Activated gamma-delta T cell treated with anti-CD3 and anti-CD28 coated beads, Interleukin-2, amount 50 U/mL, for 16 hours (primary cell): Measurements from ENCODE around the gene TMEM8B.
A peak's percentile ranks its signal among the peaks of the same experiment; 100 is the strongest.

ENCODE experiments used
- DNase-seq: peaks from one replicate; pipeline ENCODE4 v3.0.0-alpha.2; 2020; ENCODE audit warnings: low read depth

The TMEM8B gene, protein sequence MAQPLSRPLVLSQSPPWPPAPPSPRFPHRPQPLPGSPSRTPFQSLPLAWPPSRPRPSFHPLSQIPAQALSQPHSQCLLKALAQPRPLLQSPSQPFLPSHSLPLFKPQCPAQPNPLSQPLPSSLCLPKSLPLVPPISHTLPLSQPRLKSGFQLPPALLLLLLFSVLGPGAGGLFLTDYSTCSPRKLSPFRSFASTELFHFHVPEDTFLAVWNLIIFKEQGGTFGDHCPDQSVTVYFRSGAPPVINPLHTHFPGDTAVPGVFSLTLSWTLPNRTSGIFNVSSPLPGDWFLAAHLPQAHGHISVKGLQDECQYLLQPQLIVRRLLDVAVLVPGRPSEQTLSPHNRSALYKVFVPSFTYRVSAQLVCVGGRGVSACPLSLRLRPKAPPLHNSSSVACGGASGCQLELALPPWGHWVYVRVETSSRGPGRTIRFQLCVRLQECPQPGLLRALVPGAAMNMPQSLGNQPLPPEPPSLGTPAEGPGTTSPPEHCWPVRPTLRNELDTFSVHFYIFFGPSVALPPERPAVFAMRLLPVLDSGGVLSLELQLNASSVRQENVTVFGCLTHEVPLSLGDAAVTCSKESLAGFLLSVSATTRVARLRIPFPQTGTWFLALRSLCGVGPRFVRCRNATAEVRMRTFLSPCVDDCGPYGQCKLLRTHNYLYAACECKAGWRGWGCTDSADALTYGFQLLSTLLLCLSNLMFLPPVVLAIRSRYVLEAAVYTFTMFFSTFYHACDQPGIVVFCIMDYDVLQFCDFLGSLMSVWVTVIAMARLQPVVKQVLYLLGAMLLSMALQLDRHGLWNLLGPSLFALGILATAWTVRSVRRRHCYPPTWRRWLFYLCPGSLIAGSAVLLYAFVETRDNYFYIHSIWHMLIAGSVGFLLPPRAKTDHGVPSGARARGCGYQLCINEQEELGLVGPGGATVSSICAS

DNA sequence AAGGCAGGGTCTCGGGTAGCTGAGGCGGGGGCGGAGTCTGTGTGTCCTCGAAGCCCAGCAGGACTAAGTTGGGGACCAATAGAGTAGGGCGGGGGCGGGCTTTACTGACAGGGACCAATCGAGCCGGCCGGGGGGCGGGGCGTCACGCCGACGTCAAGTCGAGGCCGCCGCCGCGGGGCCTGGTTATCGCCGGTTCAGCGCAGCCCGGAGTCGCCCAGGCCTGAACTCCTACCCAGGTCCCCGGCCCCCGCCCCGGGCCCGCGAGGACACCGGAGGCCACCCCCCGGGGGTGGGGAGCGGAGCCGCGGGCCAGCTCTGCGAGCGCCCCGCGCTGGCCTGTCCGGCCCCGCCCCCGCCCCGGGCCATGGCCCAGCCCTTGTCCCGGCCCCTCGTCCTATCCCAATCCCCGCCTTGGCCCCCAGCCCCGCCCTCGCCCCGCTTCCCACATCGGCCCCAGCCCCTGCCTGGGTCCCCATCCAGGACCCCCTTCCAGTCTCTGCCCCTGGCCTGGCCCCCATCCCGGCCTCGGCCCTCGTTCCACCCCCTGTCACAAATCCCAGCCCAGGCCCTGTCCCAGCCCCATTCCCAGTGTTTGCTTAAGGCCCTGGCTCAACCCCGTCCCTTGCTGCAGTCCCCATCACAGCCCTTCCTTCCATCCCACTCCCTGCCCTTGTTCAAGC lies at the start of gene TMEM8B:
TSS of gene TMEM8B (plus strand) at position 145 of the 680 bp plus-strand sequence. CDS start at position 365, 220 bp downstream.
- peak; percentile 93 for DNase-seq

DNA sequence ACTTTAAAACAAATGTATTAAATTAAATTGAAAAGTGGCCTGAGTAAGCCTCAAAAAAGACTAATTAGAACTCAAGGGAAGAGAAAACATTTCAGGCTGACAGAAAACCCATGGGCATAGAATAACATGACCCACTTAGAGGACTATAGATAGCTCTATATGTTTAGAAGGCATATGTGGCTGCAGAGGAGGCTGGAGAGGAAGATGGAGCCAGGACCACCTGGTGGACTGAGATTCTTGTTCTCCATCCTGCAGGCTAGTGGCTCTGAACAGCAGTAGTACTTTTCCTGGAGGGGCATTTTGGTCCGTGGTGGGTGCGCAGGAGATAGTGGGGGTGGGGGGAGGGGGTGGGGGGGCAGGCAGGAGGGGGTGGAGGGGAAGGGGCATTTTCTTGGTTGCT lies 48.0 kb upstream of the TMEM8B start:
- DNase-seq, result no peak

DNA sequence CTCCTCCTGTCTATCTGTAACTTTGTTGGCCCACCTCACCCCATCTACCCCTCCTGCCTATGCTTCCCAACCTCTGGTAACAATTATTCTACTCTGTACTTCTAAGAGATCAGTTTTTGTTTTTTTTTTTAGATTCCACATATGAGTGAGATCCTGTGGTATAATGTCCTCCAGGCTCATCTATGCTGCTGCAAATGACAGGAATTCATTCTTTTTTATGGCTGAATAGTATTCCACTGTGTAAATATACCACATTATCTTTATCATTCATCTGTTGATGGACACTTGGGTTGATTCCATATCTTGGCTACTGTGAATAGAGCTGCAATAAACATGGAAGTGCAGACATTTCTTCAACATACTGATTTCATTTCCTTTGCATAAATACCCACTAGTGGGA lies 45.6 kb upstream of the TMEM8B start:
- DNase-seq, result no peak

DNA sequence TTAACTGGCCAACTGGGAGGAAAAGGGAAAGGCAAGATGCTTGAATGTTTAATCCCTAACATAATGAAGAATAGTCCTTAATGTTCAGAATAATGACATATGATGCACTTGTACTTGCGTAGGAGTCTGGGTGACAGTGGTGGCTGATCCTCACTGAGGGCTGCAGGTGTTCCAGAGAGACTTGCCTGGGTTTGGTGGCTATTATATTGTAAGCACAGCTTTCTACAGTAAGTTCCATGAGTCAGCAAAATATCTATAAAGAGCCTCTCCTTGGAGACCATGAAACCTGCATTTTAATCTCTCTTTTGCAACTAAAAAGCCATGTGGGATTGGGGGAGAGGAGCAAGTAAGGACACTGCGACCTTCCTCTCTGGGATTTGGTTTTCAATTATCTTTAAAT lies 39.5 kb upstream of the TMEM8B start:
- no peak for DNase-seq

DNA sequence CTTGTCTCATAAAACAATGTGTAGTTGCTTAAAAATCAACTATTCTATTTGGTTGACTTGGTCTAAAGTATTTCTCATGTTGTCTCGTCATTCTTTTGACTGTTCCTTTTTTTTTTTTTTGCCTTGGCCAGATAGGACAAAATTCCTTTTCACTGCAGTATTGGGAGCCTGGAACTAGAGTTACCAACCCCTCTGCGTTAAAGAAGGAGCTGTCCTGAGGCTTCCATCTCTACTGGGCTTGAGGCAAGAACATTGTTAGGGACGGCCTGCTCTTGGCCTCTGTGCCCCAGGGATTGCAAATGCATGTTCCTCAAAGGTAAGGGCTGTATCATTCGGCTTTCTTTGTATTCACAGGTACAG lies 39.0 kb upstream of the TMEM8B start:
- DNase-seq, result no peak

DNA sequence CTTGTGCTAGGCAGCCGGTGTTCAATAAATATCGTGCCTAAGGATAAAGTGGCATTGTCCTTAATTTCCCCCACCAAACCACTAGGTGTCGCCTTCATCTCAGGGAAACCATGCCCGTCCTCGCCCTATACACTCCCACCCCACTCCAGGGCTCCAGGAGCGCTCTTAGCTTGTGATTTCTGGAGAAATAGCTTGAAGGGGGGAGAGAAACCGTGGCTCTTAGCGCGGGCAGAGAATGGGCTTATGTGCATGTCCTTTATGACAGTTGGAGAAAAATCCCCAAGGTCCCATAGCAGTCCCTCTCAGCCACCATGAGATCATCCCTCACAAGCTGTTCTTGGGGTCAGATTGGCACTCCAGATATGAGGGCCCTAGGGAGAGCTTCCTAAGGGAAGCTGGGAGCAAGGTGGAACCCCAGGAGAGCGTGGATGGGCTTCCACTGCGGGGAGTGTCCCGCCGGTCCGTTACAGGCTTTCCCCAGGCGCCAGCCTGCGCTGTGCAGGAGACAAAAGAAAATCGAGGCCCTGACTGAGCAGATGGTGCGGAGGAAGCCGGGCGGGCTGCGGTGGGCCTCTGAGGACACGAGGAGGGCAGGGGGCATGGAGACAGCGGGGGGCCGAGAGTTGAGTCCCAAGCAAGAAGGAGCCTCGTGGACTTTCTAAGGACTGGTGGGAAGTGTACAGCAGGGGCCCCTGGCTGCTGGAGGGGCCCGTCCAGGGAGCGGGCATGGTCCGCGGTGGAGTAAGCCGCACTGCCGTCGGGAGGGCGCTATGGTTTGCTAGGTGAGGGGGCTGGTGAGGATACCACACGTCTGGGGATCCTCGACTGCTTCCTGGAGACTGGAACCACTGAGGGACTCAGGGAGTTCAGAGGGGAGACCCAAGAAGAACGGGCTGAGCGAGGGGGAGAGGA lies 38.4 kb upstream of the TMEM8B start:
- DNase-seq, result peak; percentile 26

DNA sequence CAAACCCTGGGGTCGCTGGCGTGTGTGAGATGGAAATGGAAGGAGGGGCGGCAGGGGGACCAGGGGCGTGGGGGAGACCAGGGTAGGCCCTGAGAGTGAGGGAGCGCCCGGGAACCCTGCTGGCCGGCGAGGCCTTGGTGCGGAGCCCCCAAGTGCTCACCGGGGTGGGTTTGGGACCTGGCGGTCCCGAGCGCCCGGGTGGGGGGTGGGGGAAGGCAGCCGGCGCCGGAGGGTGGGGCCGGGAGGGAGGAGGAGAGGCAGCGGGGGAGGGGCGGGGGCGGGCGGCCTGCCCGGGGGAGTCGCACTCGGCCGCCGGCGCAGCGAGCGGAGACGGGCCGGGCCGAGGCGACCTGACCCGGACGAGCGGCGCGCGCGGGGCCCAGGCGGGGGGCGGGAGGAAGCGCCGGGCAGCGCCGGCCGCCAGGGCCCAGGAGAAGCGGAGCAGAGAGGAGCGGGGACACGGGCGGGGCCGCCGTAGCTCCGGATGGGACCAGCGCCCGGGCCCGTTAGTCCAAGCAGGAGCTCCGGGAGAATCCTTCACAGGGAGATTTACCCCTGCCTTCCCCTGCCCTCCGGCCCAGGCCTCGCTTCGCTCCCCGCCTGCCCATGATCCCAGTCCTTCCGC lies 37.6 kb upstream of the TMEM8B start, which contains the start of gene NPR2:
TSS of gene NPR2 (plus strand) at position 295 of the 625 bp plus-strand sequence. CDS start 818 bp downstream, outside the sequence.
- no peak for DNase-seq

DNA sequence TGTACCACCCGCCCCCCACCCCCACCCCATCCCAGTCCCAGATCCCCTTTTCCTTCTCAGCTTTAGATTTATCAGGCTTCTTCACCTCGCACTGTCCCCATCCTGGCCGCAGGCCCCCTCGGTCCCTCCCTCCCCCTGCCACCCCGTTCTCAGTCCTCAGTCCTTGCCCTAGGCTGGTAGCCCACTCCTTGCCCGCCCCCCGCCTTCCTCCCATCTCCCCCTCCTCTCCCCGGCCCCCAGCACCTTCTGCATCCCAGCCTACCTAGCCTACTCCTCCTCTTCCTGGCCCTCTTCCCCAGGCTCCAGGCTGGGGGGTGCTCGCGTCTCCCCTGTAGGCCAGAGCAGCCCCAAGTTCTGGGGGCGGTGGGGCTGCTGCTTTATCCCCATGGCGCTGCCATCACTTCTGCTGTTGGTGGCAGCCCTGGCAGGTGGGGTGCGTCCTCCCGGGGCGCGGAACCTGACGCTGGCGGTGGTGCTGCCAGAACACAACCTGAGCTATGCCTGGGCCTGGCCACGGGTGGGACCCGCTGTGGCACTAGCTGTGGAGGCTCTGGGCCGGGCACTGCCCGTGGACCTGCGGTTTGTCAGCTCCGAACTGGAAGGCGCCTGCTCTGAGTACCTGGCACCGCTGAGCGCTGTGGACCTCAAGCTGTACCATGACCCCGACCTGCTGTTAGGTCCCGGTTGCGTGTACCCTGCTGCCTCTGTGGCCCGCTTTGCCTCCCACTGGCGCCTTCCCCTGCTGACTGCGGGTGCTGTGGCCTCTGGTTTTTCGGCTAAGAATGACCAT lies 36.8 kb upstream of the TMEM8B start:
- DNase-seq, result no peak

DNA sequence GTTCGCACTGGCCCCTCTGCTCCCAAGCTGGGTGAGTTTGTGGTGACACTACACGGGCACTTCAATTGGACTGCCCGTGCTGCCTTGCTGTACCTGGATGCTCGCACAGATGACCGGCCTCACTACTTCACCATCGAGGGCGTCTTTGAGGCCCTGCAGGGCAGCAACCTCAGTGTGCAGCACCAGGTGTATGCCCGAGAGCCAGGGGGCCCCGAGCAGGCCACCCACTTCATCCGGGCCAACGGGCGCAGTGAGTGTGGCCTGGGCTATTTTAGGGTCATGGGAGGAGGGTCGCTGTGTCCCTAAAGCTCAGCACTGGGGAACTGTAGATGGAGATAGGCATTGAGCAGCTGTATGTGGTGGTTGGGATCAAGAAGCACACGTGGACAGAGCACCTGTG lies 36.2 kb upstream of the TMEM8B start:
- no peak for DNase-seq

DNA sequence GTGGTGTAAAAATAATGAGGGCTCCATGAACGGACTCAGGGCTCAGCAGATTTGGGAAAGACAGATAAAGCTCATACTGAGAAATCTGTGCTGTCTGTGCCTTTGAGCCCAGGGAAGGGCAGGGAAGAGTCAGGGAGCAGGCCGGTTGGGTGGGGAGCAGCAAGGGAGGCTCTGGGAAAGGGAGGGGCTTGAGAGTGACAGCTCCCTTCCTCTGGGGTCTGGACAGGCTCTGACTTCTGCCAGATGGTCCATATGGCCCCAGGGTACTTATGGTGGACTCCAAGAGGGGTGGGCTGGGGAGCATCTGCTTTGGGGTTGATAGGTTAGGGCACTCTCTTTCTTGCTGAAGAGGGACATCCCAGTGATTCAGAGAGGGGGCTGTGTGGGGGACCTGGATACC lies 35.6 kb upstream of the TMEM8B start:
- DNase-seq, result no peak

DNA sequence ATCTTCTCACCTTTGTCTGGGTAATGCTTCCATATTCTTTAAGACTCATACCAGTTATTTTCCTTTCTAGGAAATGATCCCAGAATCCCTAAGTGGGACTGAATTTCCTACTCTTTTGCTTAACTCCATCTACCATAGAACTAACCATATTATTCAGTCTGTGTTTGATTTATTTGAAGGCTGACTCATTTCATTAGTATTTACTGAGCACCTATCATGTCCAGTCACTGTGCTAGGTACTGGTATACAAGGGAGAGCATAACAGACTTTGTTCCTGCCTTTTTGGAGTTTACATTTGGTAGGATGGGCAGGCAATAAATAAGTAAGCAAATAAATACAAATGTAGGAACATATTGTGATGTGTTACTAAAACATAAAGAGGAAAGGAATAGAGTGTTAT lies 33.3 kb upstream of the TMEM8B start:
- DNase-seq, result no peak

DNA sequence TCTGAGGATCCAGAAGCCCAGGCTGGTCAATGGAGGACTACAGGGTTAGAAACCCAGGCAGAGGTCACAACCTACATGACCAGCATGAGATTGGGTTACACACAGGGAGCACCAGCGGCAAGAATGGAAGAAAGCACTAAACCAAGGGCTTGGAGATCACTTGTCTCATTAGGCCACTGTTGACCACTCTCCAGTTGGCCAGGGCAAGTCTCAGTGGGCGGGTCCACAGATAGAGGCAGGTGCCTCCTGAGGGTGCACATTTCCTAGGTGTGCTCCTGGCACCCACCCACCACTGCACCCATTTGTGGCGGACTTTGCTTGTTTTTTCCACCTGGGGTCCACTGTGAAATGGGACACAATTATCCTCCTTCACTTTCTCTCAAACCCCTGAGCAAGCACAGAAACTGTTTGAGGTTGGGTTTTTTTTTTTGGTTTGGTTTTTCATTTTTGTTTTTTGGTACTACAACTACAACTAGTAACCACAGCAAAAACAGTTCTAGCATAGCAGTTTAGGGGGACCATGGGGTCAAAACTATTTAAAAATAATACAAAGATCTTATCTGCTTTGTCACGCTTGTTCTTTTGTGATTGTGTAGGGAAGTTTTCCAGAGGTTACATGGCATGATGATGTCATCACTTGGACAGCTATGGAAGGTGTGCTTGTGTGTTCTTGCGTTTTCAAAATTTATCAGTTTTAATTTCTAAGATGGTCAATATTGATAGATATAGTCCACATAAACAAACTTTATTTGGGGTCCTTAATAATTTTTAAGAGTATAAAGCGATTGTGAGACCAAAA lies 31.5 kb upstream of the TMEM8B start:
- DNase-seq, result no peak

DNA sequence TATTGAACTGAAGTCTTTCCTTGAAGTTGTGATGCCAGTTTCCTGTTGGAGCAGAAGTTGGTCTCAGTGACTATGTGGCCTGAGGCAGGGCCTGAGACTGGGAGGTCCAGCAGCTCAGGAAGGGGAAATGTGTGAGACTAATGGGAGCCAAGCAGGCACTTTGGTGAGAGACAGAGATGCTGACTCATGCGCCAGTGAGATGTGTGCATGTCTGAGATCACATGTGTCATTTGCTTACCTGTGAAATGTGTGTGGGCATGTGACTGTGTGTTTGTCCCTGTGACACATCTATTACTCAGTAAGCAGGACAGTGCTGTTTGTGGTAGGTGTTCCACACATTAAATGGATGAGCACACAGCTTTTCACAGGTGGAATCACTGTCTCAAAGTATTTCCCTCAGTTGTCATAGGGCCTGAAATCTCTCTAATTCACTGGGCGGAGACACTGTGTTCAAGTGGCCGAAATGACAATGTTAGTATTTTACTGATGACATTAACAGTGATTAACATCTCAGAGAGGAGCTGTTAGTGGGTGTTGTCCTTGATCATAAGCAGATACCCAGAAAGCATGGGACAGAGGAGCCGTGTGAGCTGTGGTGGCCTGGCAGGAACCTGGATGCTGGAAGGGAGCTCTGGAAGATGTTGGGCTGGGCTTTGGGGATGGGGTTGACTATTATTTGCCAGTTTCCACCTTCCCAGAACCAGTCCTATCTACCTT lies 30.2 kb upstream of the TMEM8B start:
- DNase-seq, result no peak

DNA sequence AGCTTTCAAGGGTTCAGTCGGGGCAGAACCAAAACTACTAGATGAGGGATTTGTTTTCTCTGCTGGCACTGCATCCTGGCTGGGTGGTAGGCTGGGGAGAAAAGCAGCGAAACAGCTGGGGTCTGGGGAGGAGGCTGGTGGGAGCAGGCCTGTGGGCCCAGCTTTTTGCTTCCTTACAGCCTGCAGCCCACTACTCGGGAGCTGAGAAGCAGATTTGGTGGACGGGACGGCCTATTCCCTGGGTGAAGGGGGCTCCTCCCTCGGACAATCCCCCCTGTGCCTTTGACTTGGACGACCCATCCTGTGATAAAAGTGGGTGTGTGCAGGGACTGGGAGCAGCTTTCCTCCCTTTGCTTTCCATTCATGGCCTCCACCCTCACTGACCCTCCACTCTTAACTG lies 28.5 kb upstream of the TMEM8B start:
- DNase-seq, result no peak

DNA sequence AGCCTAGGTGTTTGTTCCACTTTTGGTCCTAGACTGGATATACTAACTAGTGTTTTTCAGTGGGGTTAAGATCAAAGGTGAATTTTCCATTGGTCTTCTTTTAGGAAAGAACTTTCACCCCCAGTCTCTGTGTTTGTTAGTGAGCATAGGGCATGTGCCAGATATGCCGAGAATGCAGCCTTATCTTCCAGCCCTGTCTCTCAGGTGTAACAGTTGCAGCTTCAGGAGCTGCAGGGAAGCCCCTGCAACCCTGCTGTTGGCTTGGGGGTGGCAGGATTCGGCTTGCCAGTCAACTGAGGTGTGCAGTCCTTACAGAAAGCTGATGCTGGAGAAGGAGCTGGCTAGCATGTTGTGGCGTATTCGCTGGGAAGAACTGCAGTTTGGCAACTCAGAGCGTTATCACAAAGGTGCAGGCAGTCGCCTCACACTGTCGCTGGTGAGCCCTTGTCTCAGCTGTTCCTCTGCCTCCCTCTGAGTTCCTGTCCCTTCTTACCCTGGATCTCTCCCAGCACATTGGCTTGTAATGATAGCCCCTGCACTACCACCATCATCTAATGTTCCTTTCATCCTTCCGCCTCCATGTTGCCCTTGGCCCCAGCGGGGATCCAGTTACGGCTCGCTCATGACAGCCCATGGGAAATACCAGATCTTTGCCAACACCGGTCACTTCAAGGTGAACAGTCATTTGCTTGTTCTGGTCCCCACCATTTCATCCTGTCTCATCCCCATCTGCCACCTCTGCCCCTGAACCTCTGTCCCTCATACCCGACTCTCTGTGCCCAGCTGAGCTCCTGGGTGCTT lies 27.5 kb upstream of the TMEM8B start:
- DNase-seq, result no peak

DNA sequence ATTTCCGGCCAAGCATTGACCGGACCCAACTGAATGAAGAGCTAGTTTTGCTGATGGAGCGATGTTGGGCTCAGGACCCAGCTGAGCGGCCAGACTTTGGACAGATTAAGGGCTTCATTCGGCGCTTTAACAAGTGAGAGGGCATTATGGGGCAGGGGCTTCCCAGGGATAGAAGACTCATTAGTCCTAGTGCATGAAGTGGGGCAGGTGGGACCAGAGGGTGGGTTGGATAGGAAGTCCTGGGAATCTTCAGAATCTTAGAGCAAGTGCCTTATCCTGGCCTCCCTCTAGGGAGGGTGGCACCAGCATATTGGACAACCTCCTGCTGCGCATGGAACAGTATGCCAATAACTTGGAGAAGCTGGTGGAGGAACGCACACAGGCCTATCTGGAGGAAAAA lies 22.9 kb upstream of the TMEM8B start:
- no peak for DNase-seq

DNA sequence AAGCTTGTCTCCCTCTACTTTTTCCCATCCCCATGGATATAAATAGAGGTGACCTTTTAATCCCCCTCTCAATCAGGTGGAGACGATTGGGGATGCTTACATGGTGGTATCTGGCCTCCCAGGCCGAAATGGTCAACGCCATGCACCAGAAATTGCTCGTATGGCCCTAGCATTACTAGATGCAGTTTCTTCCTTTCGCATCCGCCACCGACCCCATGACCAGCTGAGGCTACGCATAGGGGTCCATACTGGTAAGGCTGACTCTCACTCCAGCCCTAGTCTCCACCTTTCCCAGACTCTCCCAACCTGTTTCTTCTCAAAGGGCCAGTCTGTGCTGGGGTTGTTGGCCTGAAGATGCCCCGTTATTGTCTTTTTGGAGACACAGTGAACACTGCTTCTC lies 20.6 kb upstream of the TMEM8B start:
- DNase-seq, result no peak

DNA sequence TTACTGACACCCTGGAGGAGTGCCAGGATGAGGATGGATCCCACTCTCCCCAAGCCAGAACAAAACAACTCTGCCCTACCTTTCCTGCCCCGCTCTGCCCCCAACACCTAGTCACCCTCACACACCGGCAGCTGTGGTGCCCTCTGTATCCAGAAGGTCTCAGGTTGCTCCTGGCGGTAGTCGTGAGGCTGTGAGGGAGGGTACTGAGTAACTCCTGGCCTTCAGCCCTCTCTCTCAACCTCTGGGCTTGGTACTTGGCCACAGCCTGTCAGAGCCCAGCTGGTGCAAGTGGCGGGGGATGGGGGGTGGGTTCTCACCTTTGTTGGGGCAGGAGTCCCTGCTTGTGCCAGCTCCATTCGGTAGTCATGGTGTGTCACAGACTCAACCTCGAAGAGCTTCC lies 18.9 kb upstream of the TMEM8B start:
- no peak for DNase-seq
